Measurements from ENCODE around the gene EHF.

The EHF gene

GRCh38 chr11:34573537-34573936, 47.4 kb upstream of the EHF start (continued):
- TF ChIP-seq ZNF19 (tag by site-specific recombination; IDR thresholded peaks at IDR 0.05; ENCODE audit: low read depth) = no peak

DNA sequence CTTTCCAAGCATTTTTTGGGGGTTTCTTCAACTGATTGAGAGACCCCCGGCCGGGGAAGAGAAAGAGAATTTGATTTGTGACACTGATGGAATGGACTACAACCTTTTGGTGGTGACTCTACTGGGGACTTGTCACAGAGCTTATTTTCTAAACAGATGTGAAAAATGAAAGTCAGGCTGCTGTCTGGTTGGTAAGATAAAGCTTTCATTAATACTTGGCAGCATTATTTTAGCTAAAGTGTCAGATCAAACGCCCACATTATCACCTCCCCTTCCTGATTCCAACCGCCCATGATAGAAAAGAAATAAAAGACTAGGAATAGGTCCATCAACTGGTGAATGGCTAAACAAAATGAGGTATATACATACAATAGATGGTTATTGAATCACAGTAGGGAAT, 45.6 kb upstream of the EHF start:
- CTCF ChIA-PET = no interaction called here
- TF ChIP-seq ZNF391 (tag by site-specific recombination; IDR thresholded peaks at IDR 0.05; ENCODE audit: borderline replicate concordance, low read depth) (no peak), ZNF707 (tag by site-specific recombination; IDR thresholded peaks at IDR 0.05) (no peak), ZNF571 (tag by site-specific recombination; IDR thresholded peaks at IDR 0.05) (no peak), ZNF600 (tag by site-specific recombination; IDR thresholded peaks at IDR 0.05) (no peak), ZNF792 (tag by site-specific recombination; IDR thresholded peaks at IDR 0.05) (no peak), ZNF146 (tag by site-specific recombination; IDR thresholded peaks at IDR 0.05) (no peak), ZNF138 (tag by site-specific recombination; IDR thresholded peaks at IDR 0.05; ENCODE audit: borderline replicate concordance) (no peak), ZNF521 (tag by site-specific recombination; IDR thresholded peaks at IDR 0.05) (no peak), ZNF76 (tag by site-specific recombination; IDR thresholded peaks at IDR 0.05; ENCODE audit: borderline replicate concordance, low read depth) (no peak), ZNF132 (tag by site-specific recombination; IDR thresholded peaks at IDR 0.05; ENCODE audit: borderline replicate concordance) (no peak), MZF1 (tag by site-specific recombination; IDR thresholded peaks at IDR 0.05; ENCODE audit: borderline replicate concordance) (no peak), ZNF302 (tag by site-specific recombination; IDR thresholded peaks at IDR 0.05; ENCODE audit: low read depth) (no peak), ZNF843 (tag by site-specific recombination; IDR thresholded peaks at IDR 0.05) (no peak), ZNF776 (tag by site-specific recombination; IDR thresholded peaks at IDR 0.05; ENCODE audit: borderline replicate concordance) (no peak)
- TF ChIP-seq, protein P1, sequence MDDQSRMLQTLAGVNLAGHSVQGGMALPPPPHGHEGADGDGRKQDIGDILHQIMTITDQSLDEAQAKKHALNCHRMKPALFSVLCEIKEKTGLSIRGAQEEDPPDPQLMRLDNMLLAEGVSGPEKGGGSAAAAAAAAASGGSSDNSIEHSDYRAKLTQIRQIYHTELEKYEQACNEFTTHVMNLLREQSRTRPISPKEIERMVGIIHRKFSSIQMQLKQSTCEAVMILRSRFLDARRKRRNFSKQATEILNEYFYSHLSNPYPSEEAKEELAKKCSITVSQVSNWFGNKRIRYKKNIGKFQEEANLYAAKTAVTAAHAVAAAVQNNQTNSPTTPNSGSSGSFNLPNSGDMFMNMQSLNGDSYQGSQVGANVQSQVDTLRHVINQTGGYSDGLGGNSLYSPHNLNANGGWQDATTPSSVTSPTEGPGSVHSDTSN (CRISPR knock-in tag; IDR thresholded peaks at IDR 0.05) = no peak
- TF ChIP-seq, protein P2, sequence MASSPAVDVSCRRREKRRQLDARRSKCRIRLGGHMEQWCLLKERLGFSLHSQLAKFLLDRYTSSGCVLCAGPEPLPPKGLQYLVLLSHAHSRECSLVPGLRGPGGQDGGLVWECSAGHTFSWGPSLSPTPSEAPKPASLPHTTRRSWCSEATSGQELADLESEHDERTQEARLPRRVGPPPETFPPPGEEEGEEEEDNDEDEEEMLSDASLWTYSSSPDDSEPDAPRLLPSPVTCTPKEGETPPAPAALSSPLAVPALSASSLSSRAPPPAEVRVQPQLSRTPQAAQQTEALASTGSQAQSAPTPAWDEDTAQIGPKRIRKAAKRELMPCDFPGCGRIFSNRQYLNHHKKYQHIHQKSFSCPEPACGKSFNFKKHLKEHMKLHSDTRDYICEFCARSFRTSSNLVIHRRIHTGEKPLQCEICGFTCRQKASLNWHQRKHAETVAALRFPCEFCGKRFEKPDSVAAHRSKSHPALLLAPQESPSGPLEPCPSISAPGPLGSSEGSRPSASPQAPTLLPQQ (tag by site-specific recombination; IDR thresholded peaks at IDR 0.05) = no peak
- no peaks in the 10 kb centered on the region for H3K4me1 ChIP-seq (ENCODE audit: control insufficient read depth, insufficient read depth, low read length)
- no peaks in the 10 kb centered on the region for H3K9me3 ChIP-seq (ENCODE audit: control insufficient read depth, insufficient read depth, low read depth, low read length)
- no peaks in the 10 kb centered on the region for H3K36me3 ChIP-seq (ENCODE audit: control insufficient read depth in 2 of 2, insufficient read depth in 1 of 2, low read length in 2 of 2)
- no peak overlapping the region for H3K27ac ChIP-seq (ENCODE audit: extremely low read depth, low read depth, low read length)
- no peak overlapping the region for H3K4me3 ChIP-seq (ENCODE audit: low read depth, low read length)
- POLR2A ChIA-PET = no interaction called here

DNA sequence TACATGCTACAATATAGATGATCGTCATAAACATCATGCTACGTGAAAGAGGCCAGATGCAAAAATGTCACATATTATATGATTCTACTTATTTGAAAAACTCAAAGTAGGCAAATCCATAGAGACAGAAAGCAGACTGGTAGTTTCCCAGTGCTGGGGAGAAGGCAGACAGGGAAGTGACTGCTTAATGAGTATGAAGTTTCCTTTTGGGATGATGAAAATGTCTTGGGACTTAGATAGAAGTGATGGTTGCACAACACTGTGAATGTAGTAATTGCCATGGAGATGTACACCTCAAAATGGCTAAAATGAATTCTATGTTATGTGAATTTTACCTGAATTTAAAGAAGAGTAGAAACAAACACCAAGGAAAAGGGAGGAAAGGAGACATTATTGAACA, 45.2 kb upstream of the EHF start:
- no peak overlapping the region for H3K4me3 ChIP-seq (ENCODE audit: low read depth, low read length)
- H3K4me1 ChIP-seq (ENCODE audit: control insufficient read depth, insufficient read depth, low read length) = no peaks in the 10 kb centered on the region
- ChIA-PET CTCF (interaction anchor here (0.7 kb wide), 1 partner anchor 10 kb away, joined by 4 read pairs; no protein-coding TSS in a partner anchor), POLR2A (no interaction called here)
- H3K36me3 ChIP-seq (ENCODE audit: control insufficient read depth in 2 of 2, insufficient read depth in 1 of 2, low read length in 2 of 2) = no peaks in the 10 kb centered on the region
- TF ChIP-seq ZSCAN30 (tag by site-specific recombination; IDR thresholded peaks at IDR 0.05) (no peak), YY1 (tag by site-specific recombination; IDR thresholded peaks at IDR 0.05) (no peak), ZNF394 (tag by site-specific recombination; IDR thresholded peaks at IDR 0.05; ENCODE audit: borderline replicate concordance) (no peak), BCL11A (tag by site-specific recombination; IDR thresholded peaks at IDR 0.05; ENCODE audit: low read depth) (no peak), ZNF701 (tag by site-specific recombination; IDR thresholded peaks at IDR 0.05) (no peak), ZNF10 (tag by site-specific recombination; IDR thresholded peaks at IDR 0.05) (no peak), ZNF830 (tag by site-specific recombination; IDR thresholded peaks at IDR 0.05; ENCODE audit: low read depth) (no peak), HOXD13 (CRISPR knock-in tag; IDR thresholded peaks at IDR 0.05; ENCODE audit: borderline replicate concordance) (no peak), ZBTB48 (tag by site-specific recombination; IDR thresholded peaks at IDR 0.05) (no peak), ZNF585B (tag by site-specific recombination; IDR thresholded peaks at IDR 0.05) (no peak), ZBTB17 (tag by site-specific recombination; IDR thresholded peaks at IDR 0.05) (no peak), ZFP69B (tag by site-specific recombination; IDR thresholded peaks at IDR 0.05) (no peak), ZNF707 (tag by site-specific recombination; IDR thresholded peaks at IDR 0.05) (no peak), ZNF169 (tag by site-specific recombination; IDR thresholded peaks at IDR 0.05) (no peak)
- TF ChIP-seq, protein P3, sequence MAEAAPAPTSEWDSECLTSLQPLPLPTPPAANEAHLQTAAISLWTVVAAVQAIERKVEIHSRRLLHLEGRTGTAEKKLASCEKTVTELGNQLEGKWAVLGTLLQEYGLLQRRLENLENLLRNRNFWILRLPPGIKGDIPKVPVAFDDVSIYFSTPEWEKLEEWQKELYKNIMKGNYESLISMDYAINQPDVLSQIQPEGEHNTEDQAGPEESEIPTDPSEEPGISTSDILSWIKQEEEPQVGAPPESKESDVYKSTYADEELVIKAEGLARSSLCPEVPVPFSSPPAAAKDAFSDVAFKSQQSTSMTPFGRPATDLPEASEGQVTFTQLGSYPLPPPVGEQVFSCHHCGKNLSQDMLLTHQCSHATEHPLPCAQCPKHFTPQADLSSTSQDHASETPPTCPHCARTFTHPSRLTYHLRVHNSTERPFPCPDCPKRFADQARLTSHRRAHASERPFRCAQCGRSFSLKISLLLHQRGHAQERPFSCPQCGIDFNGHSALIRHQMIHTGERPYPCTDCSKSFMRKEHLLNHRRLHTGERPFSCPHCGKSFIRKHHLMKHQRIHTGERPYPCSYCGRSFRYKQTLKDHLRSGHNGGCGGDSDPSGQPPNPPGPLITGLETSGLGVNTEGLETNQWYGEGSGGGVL (tag by site-specific recombination; IDR thresholded peaks at IDR 0.05) = no peak
- no peak overlapping the region for H3K27ac ChIP-seq (ENCODE audit: extremely low read depth, low read depth, low read length)
- H3K9me3 ChIP-seq (ENCODE audit: control insufficient read depth, insufficient read depth, low read depth, low read length) = no peaks in the 10 kb centered on the region
